22Rv1 (cell line): ENCODE results near the gene CAMK1D.

Experiments
- CTCF ChIP-seq: fragments of 450-650 bp; IDR thresholded peaks from 2 replicates; pipeline ENCODE4 v1.5.1; 2017; ENCODE audit warnings: mild to moderate bottlenecking
- ZFX ChIP-seq: fragments of 450-650 bp; IDR thresholded peaks from 2 replicates; pipeline ENCODE4 v1.6.1; 2017; ENCODE audit warnings: antibody characterized with exemption, borderline replicate concordance

GRCh38 chr10:12661671-12662070 lies 312.3 kb downstream of the CAMK1D start:
- TF ChIP-seq CTCF (no peak), ZFX (no peak)
